H1 (cell line): ENCODE results near the gene KRT77. TPM values are rescaled to one million over a fixed set of nuclear protein-coding genes. Genes with fewer than 3 reads are reported as not detected.

Source experiments
- ASH2L ChIP-seq: fragments of 200-600, 300-600 bp; sonication (generic); IDR thresholded peaks from one replicate; pipeline ENCODE4 v1.7.1; 2017; ENCODE audit warnings: low read length
- EZH2 ChIP-seq: fragments of 200-600 bp; sonication (generic); IDR thresholded peaks from 2 replicates; pipeline ENCODE4 v1.7.1; 2012; ENCODE audit warnings: low read depth, mild to moderate bottlenecking, moderate library complexity, low read length, inconsistent platforms; ENCODE audit not compliant: severe bottlenecking
- polyA plus RNA-seq, 7 experiments: library from polyadenylated mRNA; depleted of rRNA in 3 of 7; stranded (reverse) in 5 of 7; unstranded in 2 of 7; fragments of >200 nt in 5 of 7; fragments of 200-250 nt in 2 of 7; gene quantifications; 1 replicate in 5 of 7; 2 replicates in 1 of 7; 4 replicates in 1 of 7; pipeline versions ENCODE4 v1.2.1 to v1.2.3, GENCODE V29; 2011 to 2013; ENCODE audit warnings: missing spikeins in 2 of 7, mixed read lengths in 2 of 7
- total RNA-seq: library from RNA; stranded (reverse); fragmentation: NEBNext Ultra II Directional; extraction: Animal tissue kit (Norgen Biotek cat#: 25700); gene quantifications from 2 replicates; pipeline ENCODE4 v1.2.1, GENCODE V29; 2021
- TF ChIP-seq, protein P1 (sequence below), 3 experiments: IDR thresholded peaks; 1 replicate in 2 of 3; 2 replicates in 1 of 3; pipeline versions ENCODE4 v1.5.1 to v1.6.1; 2011; ENCODE audit warnings: low read length in 3 of 3, mild to moderate bottlenecking in 3 of 3, inconsistent platforms in 2 of 3, low read depth in 1 of 3, moderate library complexity in 1 of 3; ENCODE audit not compliant: insufficient read depth in 1 of 3; ENCODE audit errors: control extremely low read depth in 1 of 3

Gene KRT77
- total and polyA plus RNA-seq, 2 of the 8 experiments (the other 6 are each of a cell fraction or from before 2014, with no cell fraction given), result 0.02 TPM; not detected in 1

- TF ChIP-seq, protein P1, sequence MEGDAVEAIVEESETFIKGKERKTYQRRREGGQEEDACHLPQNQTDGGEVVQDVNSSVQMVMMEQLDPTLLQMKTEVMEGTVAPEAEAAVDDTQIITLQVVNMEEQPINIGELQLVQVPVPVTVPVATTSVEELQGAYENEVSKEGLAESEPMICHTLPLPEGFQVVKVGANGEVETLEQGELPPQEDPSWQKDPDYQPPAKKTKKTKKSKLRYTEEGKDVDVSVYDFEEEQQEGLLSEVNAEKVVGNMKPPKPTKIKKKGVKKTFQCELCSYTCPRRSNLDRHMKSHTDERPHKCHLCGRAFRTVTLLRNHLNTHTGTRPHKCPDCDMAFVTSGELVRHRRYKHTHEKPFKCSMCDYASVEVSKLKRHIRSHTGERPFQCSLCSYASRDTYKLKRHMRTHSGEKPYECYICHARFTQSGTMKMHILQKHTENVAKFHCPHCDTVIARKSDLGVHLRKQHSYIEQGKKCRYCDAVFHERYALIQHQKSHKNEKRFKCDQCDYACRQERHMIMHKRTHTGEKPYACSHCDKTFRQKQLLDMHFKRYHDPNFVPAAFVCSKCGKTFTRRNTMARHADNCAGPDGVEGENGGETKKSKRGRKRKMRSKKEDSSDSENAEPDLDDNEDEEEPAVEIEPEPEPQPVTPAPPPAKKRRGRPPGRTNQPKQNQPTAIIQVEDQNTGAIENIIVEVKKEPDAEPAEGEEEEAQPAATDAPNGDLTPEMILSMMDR (IDR thresholded peaks at IDR 0.05; ENCODE audit: control extremely low read depth in 1 of 3, insufficient read depth in 1 of 3, low read depth in 1 of 3, low read length in 3 of 3), result no peak
- TF ChIP-seq ASH2L, result no peak
- no peak for TF ChIP-seq EZH2
Observed at GRCh38 chr12:52724384-52724783, 21.1 kb upstream of the KRT77 start (continued).
